ENCODE data around the gene MGAT5B. TPM values are rescaled to one million over a fixed set of nuclear protein-coding genes. Genes with fewer than 3 reads are reported as not detected.

MGAT5B gene
- total RNA-seq, 1 donor: 0.36 TPM

DNA sequence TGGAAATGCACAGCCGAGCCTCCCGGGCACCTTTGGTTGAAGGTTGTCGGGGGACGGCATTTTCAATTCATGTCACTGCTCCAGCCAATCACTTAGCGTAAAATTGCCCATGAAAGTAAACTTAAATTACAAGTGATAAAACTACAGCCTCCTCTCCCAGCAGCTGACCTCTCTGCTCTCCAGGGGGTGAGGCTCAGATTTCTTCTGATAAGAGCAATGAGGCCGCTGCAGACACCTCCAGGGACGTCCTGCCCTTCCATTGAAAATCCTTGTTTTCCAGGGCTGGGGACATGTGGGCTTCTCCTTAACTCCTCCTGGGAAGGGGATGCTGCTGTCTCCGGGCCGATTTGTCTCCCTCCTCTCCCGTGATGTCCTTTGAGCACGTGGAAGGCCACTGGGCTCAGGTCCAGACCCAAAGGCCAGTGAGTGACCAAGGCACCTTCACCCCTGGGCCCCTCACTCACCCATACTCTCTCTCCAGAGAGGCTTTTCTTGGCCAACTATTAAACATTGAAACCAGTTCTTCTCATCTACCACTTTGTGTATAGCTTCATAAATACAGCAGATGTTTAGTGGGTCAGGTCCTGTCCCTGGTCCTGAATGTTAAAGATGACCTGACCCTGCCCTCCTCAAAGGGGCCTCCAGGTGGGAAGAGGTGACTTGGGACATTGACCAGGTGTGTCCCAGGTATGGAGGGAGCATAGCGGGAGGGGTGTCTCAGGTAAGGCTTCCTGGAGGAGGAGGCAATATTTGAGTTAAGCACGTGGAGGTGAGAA is 52.3 kb downstream of the MGAT5B start:
- Histone ChIP-seq H3K4me2 (ENCODE audit: insufficient read depth, low read length) (no peak overlapping the region), H2AFZ (ENCODE audit: low read length) (no peak overlapping the region), H3K4me3 (ENCODE audit: insufficient read depth, low read length) (no peak overlapping the region), H3K36me3 (ENCODE audit: insufficient read depth, low read length) (no peaks in the 10 kb centered on the region), H3K27me3 (ENCODE audit: insufficient read depth, low read length) (peaks cover 14% of the 10 kb centered on the region), H3K79me2 (ENCODE audit: insufficient read depth, low read length) (no peaks in the 10 kb centered on the region), H3K27ac (ENCODE audit: low read depth, low read length) (no peak overlapping the region), H4K20me1 (ENCODE audit: insufficient read depth, low read length) (no peaks in the 10 kb centered on the region), H3K9me3 (ENCODE audit: low read depth, low read length) (no peaks in the 10 kb centered on the region), H3K4me1 (ENCODE audit: insufficient read depth, low read length) (no peaks in the 10 kb centered on the region)
- TF ChIP-seq, protein P1, sequence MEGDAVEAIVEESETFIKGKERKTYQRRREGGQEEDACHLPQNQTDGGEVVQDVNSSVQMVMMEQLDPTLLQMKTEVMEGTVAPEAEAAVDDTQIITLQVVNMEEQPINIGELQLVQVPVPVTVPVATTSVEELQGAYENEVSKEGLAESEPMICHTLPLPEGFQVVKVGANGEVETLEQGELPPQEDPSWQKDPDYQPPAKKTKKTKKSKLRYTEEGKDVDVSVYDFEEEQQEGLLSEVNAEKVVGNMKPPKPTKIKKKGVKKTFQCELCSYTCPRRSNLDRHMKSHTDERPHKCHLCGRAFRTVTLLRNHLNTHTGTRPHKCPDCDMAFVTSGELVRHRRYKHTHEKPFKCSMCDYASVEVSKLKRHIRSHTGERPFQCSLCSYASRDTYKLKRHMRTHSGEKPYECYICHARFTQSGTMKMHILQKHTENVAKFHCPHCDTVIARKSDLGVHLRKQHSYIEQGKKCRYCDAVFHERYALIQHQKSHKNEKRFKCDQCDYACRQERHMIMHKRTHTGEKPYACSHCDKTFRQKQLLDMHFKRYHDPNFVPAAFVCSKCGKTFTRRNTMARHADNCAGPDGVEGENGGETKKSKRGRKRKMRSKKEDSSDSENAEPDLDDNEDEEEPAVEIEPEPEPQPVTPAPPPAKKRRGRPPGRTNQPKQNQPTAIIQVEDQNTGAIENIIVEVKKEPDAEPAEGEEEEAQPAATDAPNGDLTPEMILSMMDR (IDR thresholded peaks at IDR 0.05; ENCODE audit: extremely low read depth, low read depth, low read length): no peak
- DNase-seq (ENCODE audit: insufficient read length, low spot score, missing footprints): peak; percentile 25

DNA sequence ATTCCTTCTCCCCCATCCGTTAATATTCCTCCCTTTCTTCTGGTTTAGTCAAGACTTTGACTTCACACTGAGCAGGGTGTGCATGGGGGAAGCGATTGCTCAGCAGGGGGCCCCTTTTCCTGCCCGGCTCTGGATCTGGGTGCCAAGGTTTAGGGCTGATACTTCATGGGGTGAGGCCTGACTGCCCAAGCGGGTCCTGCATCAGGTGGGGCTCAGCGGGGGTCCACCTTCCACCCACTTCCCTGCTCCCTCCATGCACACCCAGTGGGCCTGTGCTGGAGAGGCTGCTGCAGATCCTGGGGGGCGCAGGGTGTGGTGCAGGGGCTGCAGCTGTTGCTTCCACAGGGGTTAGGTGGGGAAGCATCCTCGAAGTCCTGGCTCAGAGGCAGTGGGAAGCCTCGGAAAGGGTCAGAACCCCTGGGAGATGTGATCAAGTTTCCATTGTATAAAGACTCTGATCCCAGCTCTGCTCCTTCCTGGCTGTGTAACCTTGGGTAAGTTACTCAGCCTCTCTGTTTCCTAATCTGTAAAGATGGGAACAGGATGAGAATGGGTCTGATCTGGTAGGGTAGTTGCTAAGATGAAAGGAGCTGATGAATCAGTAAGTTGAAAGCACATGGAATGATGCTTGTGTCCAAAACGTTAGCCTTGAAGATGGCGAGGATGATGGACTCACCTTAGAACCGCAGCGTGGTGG is 53.3 kb downstream of the MGAT5B start:
- Histone ChIP-seq H3K9me3 (ENCODE audit: low read depth, low read length) (no peaks in the 10 kb centered on the region), H3K27me3 (ENCODE audit: insufficient read depth, low read length) (peaks cover 14% of the 10 kb centered on the region), H4K20me1 (ENCODE audit: insufficient read depth, low read length) (no peaks in the 10 kb centered on the region), H3K4me1 (ENCODE audit: insufficient read depth, low read length) (no peaks in the 10 kb centered on the region), H3K4me3 (ENCODE audit: insufficient read depth, low read length) (no peak overlapping the region), H3K36me3 (ENCODE audit: insufficient read depth, low read length) (no peaks in the 10 kb centered on the region), H3K4me2 (ENCODE audit: insufficient read depth, low read length) (no peak overlapping the region), H3K79me2 (ENCODE audit: insufficient read depth, low read length) (no peaks in the 10 kb centered on the region), H3K27ac (ENCODE audit: low read depth, low read length) (no peak overlapping the region), H2AFZ (ENCODE audit: low read length) (no peak overlapping the region)
- peak; percentile 42 for DNase-seq (ENCODE audit: insufficient read length, low spot score, missing footprints)
- TF ChIP-seq, protein P1 (IDR thresholded peaks at IDR 0.05; ENCODE audit: extremely low read depth, low read depth, low read length): no peak

DNA sequence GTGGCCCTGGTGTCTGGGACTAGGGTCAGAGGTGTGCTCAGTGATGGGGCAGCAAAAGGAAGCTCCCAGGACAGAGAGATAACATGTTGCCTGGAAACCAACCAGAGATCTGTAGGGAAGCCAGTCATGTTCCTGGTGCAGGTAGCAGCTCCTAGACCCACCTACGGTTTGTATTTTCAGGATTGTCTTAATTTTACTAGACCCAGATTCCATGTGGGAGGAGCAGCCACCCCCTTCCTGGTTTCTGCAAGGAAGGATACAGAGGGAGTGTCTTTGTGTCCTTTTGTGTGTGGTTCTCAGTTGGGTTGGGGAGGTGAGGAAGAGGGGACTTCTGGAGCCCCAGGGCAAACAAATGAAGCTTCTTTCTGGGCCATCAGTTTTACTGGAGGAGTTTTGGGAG is 53.9 kb downstream of the MGAT5B start:
- H3K9me3 ChIP-seq (ENCODE audit: low read depth, low read length): no peaks in the 10 kb centered on the region
- no peak overlapping the region for H3K4me3 ChIP-seq (ENCODE audit: insufficient read depth, low read length)
- peaks cover 14% of the 10 kb centered on the region for H3K27me3 ChIP-seq (ENCODE audit: insufficient read depth, low read length)
- TF ChIP-seq, protein P1 (IDR thresholded peaks at IDR 0.05; ENCODE audit: extremely low read depth, low read depth, low read length): no peak
- no peak overlapping the region for H2AFZ ChIP-seq (ENCODE audit: low read length)
- H3K36me3 ChIP-seq (ENCODE audit: insufficient read depth, low read length): no peaks in the 10 kb centered on the region
- peak; percentile 9 for DNase-seq (ENCODE audit: insufficient read length, low spot score, missing footprints)
- H3K4me2 ChIP-seq (ENCODE audit: insufficient read depth, low read length): no peak overlapping the region
- H3K79me2 ChIP-seq (ENCODE audit: insufficient read depth, low read length): no peaks in the 10 kb centered on the region
- no peaks in the 10 kb centered on the region for H4K20me1 ChIP-seq (ENCODE audit: insufficient read depth, low read length)
- no peak overlapping the region for H3K27ac ChIP-seq (ENCODE audit: low read depth, low read length)
- no peaks in the 10 kb centered on the region for H3K4me1 ChIP-seq (ENCODE audit: insufficient read depth, low read length)

DNA sequence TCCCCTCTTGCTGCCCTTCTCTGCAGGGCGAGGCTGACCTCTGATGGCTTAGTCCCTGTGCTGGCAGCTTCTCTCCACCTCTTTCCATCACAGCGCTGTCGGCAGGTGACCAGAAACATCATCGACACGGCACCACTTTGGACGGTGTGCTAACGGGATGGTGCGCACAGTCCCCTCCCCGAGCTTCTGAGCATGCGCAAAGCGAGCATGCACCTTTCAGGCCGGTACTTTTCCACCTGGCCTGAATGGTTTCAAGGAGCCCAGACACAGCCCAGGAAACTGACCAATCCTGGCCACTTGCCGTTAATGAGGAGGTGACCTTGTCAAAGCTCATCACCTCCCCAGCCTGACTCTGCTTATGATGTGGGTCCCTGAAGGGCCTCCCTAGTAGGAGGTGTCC is 54.8 kb downstream of the MGAT5B start:
- no peaks in the 10 kb centered on the region for H3K9me3 ChIP-seq (ENCODE audit: low read depth, low read length)
- no peaks in the 10 kb centered on the region for H4K20me1 ChIP-seq (ENCODE audit: insufficient read depth, low read length)
- no peak overlapping the region for H2AFZ ChIP-seq (ENCODE audit: low read length)
- H3K27ac ChIP-seq (ENCODE audit: low read depth, low read length): no peak overlapping the region
- no peaks in the 10 kb centered on the region for H3K79me2 ChIP-seq (ENCODE audit: insufficient read depth, low read length)
- H3K4me1 ChIP-seq (ENCODE audit: insufficient read depth, low read length): no peaks in the 10 kb centered on the region
- no peak overlapping the region for H3K4me3 ChIP-seq (ENCODE audit: insufficient read depth, low read length)
- TF ChIP-seq, protein P1 (IDR thresholded peaks at IDR 0.05; ENCODE audit: extremely low read depth, low read depth, low read length): no peak
- H3K27me3 ChIP-seq (ENCODE audit: insufficient read depth, low read length): peaks cover 9% of the 10 kb centered on the region
- DNase-seq (ENCODE audit: insufficient read length, low spot score, missing footprints): peak; percentile 36
- no peaks in the 10 kb centered on the region for H3K36me3 ChIP-seq (ENCODE audit: insufficient read depth, low read length)
- no peak overlapping the region for H3K4me2 ChIP-seq (ENCODE audit: insufficient read depth, low read length)

Data from osteoblast (primary cell).